ENCODE results near the gene PPIL1.

DNA sequence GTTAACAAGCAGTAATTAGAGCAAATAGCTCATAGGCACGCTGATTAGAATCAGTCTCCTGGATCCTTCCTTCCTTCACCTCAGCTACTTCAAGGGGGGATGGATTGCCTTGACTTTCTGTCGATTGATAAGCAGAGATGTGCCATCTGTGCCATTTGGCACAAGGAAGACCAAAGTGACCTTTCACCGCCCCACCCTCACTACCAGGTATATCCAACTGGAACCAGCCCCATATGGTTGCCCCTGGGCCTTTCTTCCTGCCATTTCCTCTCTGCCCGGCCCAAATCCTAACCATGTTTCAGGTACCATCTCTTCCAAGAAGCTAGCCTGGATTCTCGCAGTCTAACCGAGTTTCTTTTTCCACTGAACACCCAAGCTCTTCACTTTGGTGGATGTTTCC is 26.6 kb downstream of the PPIL1 start:
- TF ChIP-seq, protein P1, sequence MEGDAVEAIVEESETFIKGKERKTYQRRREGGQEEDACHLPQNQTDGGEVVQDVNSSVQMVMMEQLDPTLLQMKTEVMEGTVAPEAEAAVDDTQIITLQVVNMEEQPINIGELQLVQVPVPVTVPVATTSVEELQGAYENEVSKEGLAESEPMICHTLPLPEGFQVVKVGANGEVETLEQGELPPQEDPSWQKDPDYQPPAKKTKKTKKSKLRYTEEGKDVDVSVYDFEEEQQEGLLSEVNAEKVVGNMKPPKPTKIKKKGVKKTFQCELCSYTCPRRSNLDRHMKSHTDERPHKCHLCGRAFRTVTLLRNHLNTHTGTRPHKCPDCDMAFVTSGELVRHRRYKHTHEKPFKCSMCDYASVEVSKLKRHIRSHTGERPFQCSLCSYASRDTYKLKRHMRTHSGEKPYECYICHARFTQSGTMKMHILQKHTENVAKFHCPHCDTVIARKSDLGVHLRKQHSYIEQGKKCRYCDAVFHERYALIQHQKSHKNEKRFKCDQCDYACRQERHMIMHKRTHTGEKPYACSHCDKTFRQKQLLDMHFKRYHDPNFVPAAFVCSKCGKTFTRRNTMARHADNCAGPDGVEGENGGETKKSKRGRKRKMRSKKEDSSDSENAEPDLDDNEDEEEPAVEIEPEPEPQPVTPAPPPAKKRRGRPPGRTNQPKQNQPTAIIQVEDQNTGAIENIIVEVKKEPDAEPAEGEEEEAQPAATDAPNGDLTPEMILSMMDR (IDR thresholded peaks at IDR 0.05): no peak
- no peak for TF ChIP-seq POLR2A (IDR thresholded peaks at IDR 0.05)

Measured in tibial nerve (tissue), 3 donors.